Brain microvascular endothelial cell (primary cell): Measurements from ENCODE around the gene NOTCH1.

Experiments
- DNase-seq: peaks from one replicate; pipeline ENCODE4 v3.0.0-alpha.2; 2020
- H3K27ac ChIP-seq: fragments of 250-450 bp; sonication (Bioruptor Pico); 2 replicates; pipeline ENCODE4 v1.5.1; 2020; ENCODE audit warnings: mild to moderate bottlenecking, moderate library complexity
- H3K27me3 ChIP-seq: fragments of 250-450 bp; sonication (Bioruptor Pico); replicated peaks from 2 replicates; pipeline ENCODE4 v1.5.1; 2020; ENCODE audit warnings: mild to moderate bottlenecking
- H3K36me3 ChIP-seq: fragments of 250-450 bp; sonication (Bioruptor Pico); replicated peaks from 2 replicates; pipeline ENCODE4 v1.5.1; 2020; ENCODE audit warnings: mild to moderate bottlenecking
- H3K4me3 ChIP-seq: 2 replicates; pipeline ENCODE4 v1.5.1; 2011; ENCODE audit warnings: low read depth, mild to moderate bottlenecking, control low read depth, low read length, moderate library complexity
- CTCF ChIP-seq: IDR thresholded peaks from 2 replicates; pipeline ENCODE4 v1.5.1; 2011; ENCODE audit warnings: low read depth, mild to moderate bottlenecking, moderate library complexity, low read length, control low read depth, inconsistent platforms; ENCODE audit errors: missing control alignments
- in situ Hi-C: cut with HindIII; loops from 2 replicates; pipeline ENCODE4 v1.10.0; 2017; ENCODE audit warnings: low sequenced_read_pairs, low pct_ligation_motif_present

Gene NOTCH1

GRCh38 chr9:136529516-136530460, 16.1 kb downstream of the NOTCH1 start:
- peaks cover 5% of the 10 kb centered on the region for H3K36me3 ChIP-seq

GRCh38 chr9:136528716-136529341, 17.0 kb downstream of the NOTCH1 start:
- no peak for TF ChIP-seq CTCF
- in situ Hi-C loops = no loop called here
- Histone ChIP-seq H3K27me3 (no peaks in the 10 kb centered on the region), H3K27ac (no peak overlapping the region), H3K36me3 (peaks cover 4% of the 10 kb centered on the region), H3K4me3 (no peak overlapping the region)
- DNase-seq = no peak

More at GRCh38 chr9:136529516-136530460, 16.1 kb downstream of the NOTCH1 start:
- no peak for TF ChIP-seq CTCF
- H3K27ac ChIP-seq = no peak overlapping the region
- H3K27me3 ChIP-seq = no peaks in the 10 kb centered on the region
- in situ Hi-C loops = no loop called here
- no peak for DNase-seq
- no peak overlapping the region for H3K4me3 ChIP-seq

GRCh38 chr9:136527721-136528710, 17.8 kb downstream of the NOTCH1 start:
- Histone ChIP-seq H3K36me3 (no peaks in the 10 kb centered on the region), H3K4me3 (no peak overlapping the region), H3K27me3 (no peaks in the 10 kb centered on the region), H3K27ac (no peak overlapping the region)
- TF ChIP-seq CTCF = no peak
- no peak for DNase-seq
- in situ Hi-C loops = no loop called here

GRCh38 chr9:136527131-136527530, 18.7 kb downstream of the NOTCH1 start:
- Histone ChIP-seq H3K4me3 (no peak overlapping the region), H3K36me3 (no peaks in the 10 kb centered on the region), H3K27ac (no peak overlapping the region), H3K27me3 (no peaks in the 10 kb centered on the region)
- no peak for DNase-seq
- in situ Hi-C loops = no loop called here
- no peak for TF ChIP-seq CTCF

GRCh38 chr9:136526625-136527066, 19.2 kb downstream of the NOTCH1 start:
- Histone ChIP-seq H3K27ac (no peak overlapping the region), H3K36me3 (no peaks in the 10 kb centered on the region), H3K4me3 (no peak overlapping the region), H3K27me3 (no peaks in the 10 kb centered on the region)
- in situ Hi-C loops = no loop called here
- DNase-seq = no peak
- TF ChIP-seq CTCF = no peak
